GM18511 (cell line): ENCODE measurements around the gene CEP68.
"Not testable (repeated sequence)": the region's sequence is repeated elsewhere in the genome, so short reads cannot be mapped to it uniquely, and the experiment has no call there.

Source experiments
- ATAC-seq: cut with Tn5 transposase; IDR thresholded peaks from one replicate; pipeline ENCODE4 v1.9.1; 2021; ENCODE audit warnings: mild to moderate bottlenecking, moderate library complexity; ENCODE audit not compliant: unreplicated experiment

Gene CEP68

DNA sequence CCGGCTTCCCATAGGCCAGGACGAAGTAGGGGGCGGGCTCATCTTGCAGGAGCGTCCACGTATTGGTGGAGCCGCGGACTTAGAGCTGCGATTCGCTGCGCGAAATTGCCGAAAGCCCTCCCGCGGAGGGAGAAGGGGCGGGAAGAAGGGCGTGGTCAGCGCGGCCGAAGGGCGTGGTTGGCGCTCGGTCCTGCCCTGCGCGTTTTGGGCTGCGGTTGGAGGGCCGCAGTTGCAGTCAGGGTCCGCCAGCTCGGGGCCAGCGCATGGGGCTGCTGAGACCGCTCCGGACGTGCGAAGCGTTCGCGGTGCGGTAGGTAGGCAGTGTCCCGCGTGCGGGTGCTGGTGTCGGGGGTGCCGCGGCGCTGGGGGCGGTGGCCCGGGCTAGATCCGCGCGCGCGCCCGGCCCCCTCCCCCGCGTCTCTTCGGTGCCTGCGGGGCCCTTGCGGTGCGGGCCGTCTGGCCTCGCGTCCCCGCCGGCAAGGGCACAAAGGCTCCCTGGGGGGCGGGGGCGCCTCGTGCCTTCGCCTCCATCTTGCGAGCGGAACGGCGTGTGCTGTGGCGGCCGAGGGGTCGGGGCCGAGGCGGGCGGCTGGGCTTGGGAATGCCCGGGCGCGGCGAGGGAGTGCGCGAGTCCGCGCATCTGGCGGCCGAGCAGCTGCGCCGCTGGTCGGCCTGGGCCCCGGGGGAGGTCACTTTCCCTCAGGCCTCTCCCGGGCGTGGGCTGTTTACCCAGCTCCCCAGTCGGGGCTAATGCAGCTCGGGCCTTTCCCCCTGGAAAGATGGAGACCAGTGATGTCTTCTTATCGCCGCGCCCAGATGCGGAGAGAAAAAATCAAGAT, at the start of gene CEP68:
Gene CEP68 (plus strand): TSS at position 202 of the 839 bp plus-strand sequence. CDS start 13,029 bp downstream, outside the sequence.
- ATAC-seq = peak; percentile 85

DNA sequence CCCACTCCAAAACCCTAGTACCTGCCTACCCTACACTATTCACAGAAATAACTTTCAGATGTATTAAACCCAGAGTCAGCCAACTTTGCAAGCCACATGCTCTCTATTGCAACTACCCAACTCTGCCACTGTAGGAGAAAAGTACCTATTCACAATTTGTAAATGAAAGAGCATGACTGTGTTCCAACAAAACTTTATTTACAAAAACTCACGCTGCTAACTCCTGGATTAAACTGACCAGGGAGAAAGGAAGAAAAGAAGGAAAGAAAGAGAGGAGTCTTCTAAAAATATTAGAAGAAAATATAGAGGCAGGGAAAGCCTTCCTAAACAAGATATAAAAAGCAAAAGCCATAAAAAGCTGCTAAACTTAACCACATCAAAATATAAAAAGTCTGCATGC, 42.4 kb upstream of the CEP68 start:
- ATAC-seq = no peak

DNA sequence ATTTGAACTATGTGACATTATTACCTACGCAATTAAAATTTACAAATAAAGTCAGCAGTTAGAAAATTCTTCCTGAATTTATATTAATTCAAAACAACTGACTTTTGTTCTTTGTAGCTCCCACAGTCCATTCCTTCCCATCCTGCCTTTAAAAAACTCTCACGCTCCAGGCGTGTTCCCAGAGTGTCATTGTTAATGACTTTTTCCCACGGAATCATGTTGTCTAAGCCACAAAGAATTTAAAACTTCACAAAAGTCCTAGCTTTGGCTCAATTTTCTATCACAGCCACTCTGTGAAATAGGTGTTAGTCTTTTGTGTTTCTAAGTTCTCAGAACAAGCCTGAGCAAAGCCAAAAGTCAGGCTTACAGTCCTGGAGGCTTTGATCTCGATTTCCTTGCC, 40.5 kb upstream of the CEP68 start:
- no peak for ATAC-seq

- ATAC-seq = peak; percentile 75
Observed at GRCh38 chr2:65016789-65017188, 39.4 kb upstream of the CEP68 start.

- no peak for ATAC-seq
Observed at GRCh38 chr2:65017335-65017734, 38.9 kb upstream of the CEP68 start.

GRCh38 chr2:65018141-65018582, 38.1 kb upstream of the CEP68 start:
- ATAC-seq = no peak

DNA sequence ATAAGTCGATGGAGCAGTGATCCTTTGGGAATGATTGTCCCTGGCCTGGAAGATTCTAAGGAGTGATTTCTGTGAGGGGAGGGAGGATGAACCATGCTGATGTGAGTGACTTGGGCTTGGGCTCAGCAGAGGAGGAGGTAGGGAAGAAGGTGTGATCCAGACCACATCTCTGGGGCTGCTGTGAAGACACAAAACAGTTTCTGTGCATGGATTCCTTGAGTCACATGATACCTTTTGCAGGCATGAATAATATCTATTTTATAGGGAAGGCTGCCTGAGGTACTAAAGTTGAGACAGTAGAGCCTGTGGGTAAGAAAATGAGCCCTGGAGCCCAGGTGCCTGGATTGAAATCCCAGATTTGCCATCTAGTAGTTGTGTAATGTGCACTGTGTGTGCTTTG, 37.2 kb upstream of the CEP68 start:
- no peak for ATAC-seq

GRCh38 chr2:65019675-65020195, 36.5 kb upstream of the CEP68 start:
- ATAC-seq = no peak

- ATAC-seq = not testable (repeated sequence)
Observed at GRCh38 chr2:65020251-65020650, 36.0 kb upstream of the CEP68 start.

DNA sequence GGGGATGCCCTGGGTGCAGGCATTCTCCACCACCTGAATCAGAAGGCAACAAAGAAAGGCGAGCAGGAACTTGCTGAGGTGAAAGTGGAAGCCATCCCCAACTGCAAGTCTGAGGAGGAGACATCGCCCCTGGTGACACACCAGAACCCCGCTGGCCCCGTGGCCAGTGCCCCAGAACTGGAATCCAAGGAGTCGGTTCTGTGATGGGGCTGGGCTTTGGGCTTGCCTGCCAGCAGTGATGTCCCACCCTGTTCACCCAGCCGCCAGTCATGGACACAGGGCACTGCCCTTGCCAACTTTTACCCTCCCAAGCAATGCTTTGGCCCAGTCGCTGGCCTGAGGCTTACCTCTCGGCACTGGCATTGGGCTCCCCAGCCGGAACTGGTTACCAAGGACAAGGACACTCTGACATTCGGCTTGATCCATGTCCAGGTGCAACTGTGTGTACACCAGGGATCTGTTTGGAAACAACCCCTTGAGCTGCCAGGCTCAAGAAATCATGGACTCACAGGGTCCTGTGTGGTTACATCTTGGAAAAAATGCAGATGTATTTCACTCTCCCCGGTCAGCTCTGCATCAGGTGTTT, 35.2 kb upstream of the CEP68 start:
- ATAC-seq = no peak

DNA sequence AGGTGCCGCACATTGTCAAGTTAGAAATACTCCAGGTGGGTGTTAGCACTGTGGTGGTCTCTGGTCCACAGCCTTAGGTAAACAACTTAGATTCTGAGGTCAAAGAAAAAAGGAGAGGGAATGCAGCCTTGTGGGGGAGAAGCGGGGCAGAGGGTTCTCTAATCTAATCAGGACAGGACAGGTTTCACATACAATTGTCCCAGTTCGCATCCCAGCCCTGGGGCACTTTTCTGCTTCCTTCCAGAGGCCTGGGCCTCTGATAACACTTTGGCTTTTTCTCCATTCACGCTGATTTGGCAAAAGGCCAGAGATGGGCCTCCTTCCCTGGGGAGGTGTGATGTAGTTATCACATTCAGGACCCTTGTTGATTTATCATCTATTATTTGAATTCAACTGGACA, 34.5 kb upstream of the CEP68 start:
- no peak for ATAC-seq

DNA sequence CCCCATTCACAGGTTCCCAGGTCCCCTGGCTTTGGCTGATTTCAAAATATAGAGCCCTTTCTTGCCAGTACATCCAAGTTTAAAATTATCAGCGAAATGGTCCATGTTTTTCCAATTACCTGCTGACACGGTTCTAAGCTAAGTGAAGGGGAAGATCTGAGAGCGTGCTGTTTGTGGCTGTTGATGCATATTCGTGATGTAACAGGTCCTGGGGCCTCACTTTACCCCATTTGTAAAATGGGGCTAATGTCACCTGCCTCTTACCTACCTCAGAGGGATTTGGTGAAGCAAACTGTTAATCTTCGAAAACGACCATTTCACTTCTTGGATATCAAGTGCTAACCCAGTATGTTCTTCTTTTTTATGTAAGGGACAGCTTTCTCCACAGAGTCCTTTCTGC, 34.0 kb upstream of the CEP68 start:
- ATAC-seq = no peak

- no peak for ATAC-seq
Observed at GRCh38 chr2:65023742-65024141, 32.5 kb upstream of the CEP68 start.

DNA sequence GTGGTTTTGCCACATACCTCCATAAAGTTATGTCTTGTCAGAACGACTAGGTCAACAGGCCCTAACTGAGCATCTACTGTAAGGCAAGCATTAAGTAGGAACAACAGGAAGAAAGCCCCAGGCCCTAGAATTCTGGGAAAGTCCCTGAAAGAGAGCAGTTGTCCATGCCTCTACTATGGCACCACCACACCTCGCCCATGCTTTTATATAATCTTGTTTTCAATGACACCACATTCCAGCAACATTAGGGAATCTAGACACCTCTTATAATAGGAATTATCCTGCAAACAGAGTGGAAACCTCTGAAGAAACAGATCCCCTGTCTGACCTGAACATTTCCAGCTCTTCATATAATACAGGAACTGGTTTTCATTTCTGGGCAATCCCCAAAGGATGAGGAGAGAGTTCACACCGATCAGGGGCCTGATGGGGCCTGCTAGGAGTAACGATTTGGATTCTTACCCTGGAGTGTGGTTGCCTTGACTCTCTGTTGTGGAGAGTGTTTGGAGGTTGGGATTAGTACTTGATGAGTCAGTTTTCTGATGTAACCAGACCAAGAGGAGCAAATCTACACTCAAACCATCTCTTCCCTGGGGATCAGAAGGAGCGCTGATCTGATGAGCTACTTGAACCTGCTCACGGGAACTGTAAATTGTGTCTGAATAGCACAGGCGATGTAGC, 31.9 kb upstream of the CEP68 start:
- ATAC-seq = no peak

DNA sequence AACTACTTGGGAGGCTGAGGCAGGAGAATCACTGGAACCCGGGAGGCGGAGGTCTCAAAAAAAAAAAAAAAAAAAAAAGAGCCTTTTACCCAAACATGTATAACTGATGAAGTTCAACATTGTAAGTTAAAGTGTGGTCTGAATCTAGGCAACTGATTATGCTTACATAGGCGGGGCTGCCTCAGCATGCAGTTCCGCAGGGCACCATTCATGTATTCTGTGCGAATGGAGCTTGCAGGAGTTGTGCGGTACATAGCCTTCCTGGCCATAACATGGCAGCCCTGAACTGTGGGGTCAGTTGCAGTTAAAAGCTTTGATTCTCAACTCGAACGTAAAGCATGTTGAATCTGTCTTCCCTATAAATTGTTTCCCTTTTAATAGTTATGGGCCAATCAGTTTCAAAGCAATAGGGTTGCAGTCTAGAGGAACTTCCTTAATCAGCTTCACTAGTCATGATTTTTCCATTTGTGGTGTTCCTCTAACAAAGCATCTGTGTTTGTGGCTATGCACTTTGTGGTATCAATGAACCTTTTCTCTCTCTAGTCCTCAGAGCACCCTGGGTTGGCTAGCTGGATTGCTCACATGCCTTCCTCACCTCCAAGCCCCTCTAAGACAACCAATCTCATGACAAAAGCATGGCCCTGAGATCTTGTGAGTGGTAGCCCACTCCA, 30.6 kb upstream of the CEP68 start:
- ATAC-seq = peak; percentile 43

DNA sequence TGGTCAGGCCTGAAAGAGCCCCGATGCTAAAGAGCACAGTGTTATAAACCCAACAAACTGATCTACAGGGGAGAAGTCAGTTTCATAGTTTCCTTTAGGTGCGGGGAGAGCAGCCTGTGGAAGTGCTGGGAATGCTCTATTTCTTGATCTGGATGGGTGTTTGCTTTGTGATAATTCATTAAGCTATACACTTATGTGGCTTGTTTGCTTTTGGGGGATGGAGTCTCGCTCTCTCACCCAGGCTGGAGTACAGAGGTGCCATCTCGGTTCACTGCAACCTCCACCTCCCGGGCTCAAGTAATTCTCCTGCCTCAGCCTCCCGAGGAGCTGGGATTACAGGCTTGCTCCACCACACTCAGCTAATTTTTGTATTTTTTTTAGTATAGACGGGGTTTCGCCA, 30.1 kb upstream of the CEP68 start:
- ATAC-seq = no peak

DNA sequence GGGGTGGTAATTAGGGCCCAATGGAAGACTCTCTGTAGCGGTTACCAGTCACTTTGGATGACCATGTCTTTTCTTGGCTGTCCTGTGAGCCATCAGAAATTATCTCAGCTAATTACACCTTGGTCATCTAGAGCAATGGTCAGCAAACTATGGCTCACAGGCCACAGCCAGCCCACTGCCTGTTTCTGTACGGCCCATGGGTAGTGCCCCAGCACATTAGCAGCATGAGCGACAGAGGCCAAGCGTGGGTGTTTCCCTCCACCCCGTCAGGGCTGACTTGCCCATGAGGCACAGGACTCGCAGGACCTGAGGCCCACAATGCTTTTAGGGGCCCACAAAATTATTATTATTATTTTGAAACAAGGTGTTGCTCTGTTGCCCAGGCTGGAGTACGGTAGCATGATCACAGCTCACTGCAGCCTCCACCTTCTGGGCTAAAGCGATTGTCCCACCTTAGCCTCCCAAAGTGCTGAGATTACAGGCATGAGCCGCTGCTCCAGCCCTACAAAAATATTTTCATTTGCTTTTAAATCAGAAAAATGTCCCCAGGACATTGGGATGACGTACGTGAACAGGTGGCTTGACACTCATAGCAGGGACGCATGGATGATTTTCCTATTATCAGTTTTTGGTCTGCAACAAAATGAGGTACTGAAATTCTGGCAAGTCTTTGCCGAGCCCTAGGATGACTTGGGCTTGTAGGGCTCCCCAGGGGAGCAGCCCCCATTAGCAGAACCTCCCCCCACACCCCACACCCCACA, 29.3 kb upstream of the CEP68 start:
- peak; percentile 51 for ATAC-seq

- no peak for ATAC-seq
Observed at GRCh38 chr2:65027616-65028244, 28.5 kb upstream of the CEP68 start.

DNA sequence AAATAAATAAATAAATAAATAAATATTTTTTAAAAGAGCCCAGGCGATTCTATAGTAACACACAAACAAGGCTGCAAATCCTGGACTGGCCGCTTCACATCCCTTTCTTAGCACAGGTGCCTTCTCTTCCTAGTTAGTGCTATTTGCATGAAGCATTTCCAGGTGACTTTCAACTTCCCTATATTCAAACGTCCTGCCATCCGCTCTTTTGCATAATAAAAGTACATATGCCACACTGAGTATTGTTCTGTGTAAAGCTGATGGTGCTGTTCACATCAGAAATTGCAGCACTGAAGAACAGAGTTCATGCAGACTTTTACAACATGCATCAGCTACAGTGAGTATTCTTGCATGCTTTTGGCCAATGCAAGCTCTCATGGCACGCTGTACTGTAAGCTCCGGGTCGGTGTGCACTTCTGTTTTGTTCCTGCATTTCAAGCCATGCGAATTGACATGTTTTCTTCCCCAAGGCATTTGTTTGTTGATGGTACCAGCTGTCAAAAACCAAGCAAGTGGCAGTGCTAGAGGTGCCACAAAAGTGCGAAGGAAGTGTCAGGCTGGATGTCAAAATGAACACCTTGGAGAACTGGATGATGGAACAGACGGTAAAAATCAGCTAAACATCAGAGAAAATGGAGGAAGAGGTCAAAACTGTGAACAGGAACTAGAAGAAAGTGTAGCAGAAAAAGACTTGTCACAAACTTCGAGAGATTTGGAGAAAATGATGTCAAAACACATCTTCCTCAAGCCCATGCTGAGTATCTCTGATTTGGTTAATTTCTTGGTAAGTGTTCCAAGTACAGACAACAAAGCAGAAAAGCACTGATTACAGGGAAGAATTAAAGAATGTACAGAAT, 25.5 kb upstream of the CEP68 start:
- no peak for ATAC-seq
